Right ventricle myocardium superior (tissue), 1 donor: Measurements from ENCODE around the gene ZFP14. TPM values are rescaled to one million over a fixed set of nuclear protein-coding genes. Genes with fewer than 3 reads are reported as not detected.
A peak's percentile ranks its signal among the peaks of the same experiment; 100 is the strongest.

ENCODE experiments used
- ATAC-seq: fragments of 200-7000 bp; cut with Tn5 transposase; one replicate; pipeline ENCODE4 v1.9.1; 2020; ENCODE audit warnings: mild to moderate bottlenecking; ENCODE audit not compliant: poor library complexity
- DNase-seq: peaks from one replicate; pipeline ENCODE4 v3.0.0-alpha.2; 2020
- intact Hi-C: fragments of 100-400 bp; cut with DNase I; formaldehyde crosslinking; loops from one replicate; pipeline ENCODE4 v1.11.2; 2022
- long read RNA-seq: library from polyadenylated mRNA; unstranded; transcript quantifications from one replicate; pipeline ENCODE4 v2.0.0, GENCODE V29; 2021
- total RNA-seq: library from RNA; stranded (reverse); fragmentation: NEBNext Ultra II Directional; extraction: Animal tissue kit (Norgen Biotek cat#: 25700); gene quantifications from one replicate; pipeline ENCODE4 v1.2.1, GENCODE V29; 2021
- donor health status: DM: no; HTN: yes; CAD: no; lungs with severe emphysema.

The ZFP14 gene
- 2.6 TPM for total RNA-seq
- long read RNA-seq, full-length matches to known transcripts, result 2 of 3 reads
- long read RNA-seq, partial matches to known transcripts, result 1 of 3 reads
- long read RNA-seq, other reads (novel, unspliced or antisense), result 0 of 3 reads

DNA sequence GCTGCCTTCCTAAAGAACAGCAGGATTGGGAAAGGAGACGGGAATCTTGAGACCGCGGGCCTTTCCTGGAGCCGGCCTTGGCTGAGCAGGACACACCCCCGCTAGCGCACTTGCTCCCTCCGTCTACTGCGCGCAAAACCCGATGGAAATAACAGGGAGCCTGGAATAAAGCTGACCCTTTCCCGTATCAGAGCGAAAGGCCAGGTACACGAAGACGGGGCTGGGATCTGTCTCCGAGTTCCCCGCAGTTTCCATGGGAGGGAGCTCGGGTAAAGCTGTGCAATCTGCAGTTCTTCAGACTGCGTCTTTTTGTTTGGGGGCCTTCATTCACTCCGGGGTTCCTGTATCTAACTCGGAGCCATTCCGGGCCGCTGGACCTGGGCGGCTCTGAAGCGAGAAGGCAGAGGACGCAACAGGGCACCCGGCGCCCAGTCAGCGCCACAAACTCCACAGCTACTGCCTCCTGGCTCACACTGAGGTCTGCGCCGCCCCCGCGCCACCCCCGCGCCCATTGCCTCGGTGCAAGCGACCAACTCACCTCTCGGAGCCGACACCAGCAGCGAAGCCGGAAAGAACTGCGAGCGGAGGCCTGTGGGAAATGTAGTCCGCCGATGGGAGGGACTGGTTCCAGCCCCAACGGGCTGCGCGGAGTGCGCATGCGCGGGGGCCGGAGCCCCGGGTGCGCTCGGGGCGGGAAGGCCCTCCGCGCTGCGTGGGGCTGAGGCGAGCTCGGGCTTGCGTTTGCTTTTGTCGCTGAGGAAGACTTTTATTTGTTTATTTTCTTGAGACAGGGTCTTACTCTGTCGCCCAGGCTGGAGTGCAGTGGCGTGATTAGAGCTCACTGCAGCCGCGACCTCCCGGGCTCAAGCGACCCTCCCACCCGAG lies at the start of gene ZFP14:
Gene ZFP14 (minus strand): TSS at position 577 of the 885 bp plus-strand sequence. CDS start 11,309 bp downstream, outside the sequence.
- intact Hi-C loops, result no loop called here
- DNase-seq, result peak; percentile 95
- peak; percentile 100 for ATAC-seq

DNA sequence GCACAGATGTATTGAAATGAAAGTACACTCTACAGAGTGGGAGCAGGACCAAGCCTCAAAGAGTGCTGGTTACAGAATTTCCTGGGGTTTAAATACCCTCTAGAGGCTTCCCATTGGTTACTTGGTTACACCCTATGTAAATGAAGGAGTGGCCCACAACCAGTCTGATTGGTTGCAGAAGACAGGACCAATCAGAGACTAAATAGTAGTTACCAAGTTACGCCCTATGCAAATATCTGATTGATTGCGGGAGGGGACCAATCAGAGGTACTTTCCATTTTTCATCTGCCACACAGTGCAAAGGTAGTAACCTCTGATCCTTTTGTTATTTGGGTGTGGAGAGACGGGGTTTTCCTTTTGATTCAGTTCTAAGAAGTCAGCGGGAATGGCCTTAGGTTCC lies 44.9 kb upstream of the ZFP14 start:
- ATAC-seq (no peak), DNase-seq (no peak)
- intact Hi-C loops, result no loop called here

DNA sequence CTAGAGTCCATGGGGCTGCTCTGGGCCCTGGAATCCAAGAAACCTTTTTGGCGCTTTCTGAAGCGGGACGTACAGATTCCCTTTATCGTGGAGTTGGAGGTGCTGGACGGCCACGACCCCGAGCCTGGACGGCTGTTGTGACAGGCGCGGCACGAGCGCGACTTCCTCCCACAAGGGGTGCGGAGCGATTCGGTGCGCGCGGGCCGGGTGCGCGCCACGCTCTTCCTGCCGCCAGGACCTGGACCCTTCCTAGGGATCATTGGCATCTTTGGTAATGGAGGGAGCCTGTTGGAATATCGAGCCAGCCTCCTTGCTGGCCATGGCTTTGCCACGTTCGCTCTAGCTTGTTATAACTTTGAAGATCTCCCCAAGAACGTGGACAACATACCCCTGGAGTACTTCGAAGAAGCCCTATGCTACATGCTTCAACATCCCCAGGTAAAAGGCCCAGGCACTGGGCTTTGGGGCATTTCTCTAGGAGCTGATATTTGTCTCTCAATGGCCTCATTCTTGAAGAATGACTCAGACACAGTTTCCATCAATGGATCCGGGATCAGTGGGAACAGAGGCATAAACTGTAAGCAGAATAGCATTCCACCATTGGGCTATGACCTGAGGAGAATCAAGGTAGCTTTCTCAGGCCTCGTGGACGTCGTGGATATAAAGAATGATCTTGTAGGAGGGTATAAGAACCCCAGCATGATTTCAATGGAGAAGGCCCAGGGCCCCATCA lies 42.9 kb upstream of the ZFP14 start:
- ATAC-seq (no peak), DNase-seq (no peak)
- intact Hi-C loops, result no loop called here

DNA sequence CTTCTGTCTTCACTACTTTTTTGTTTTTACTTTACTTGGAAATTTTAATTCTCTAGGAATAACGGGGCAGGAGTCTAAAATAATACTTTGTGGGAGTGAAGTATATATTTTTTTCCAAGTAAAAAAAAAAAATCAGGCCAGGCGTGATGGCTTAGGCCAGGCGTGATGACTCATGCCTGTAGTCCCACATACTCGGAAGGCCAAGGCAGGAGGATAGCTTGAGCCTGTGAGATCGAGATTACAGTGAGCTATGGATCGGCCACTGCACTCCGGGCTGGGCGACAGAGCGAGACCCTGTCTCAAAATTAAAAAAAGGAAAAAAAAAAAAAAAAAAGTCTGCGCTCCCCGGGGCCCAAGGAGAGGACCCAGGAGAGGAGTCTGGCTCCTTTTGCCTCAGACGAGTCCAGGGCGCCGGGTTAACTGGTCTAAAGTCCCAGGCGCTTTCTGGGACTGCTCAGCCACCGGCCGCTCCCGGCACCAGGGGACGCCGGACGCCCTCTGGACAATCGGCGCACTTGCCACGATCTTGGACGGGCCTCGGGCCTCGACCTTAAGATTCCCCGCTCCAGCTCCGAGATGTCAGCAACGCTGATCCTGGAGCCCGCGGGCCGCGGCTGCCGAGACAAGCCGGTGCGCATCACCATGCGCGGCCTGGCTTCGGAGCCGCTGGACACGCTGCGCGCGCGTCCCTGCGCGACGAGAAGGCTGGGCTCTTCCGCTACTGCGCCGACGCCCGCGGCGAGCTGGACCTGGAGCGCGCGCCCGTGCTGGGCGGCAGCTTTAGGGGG lies 42.2 kb upstream of the ZFP14 start:
- ATAC-seq (peak; percentile 56), DNase-seq (peak; percentile 46)
- intact Hi-C loops, result no loop called here

DNA sequence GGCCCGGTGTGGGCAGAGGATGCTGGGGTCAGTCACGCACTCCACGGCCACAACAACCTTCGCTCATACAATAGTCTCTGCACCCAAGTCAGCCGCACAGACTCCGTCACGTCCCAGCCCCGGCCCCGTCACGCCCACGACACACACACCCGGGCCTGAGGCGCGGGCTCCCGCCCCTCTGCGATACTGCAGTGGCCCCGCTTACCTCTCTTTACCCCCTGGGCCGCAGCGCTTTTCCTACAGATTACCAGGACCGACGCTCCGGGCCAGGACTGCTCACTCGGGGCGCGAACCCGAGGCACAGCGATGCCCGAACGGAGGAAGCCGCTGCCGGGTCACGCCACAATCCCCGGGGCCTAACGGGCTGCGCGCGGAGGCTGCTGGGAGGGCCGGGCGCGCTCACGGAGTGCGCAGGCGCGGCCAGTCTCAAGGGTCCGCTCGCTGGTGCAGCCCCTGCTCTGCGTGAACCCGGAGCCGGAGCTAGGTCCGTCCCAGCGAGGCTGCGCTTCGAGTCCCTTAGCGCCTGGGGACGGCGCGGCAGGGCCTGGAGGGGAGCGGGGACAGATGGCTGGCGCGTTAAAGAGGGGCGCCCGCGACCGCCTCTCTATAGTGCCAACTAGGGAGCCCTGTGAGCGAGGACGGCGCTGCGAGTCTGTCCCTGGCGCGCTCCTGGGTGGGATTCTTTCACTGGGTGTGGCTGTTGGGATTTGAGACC lies 39.4 kb upstream of the ZFP14 start, which contains the start of gene ZFP82:
Gene ZFP82 (minus strand): TSS at position 358 of the 715 bp plus-strand sequence. CDS start 8,855 bp downstream, outside the sequence.
- intact Hi-C loops, result no loop called here
- peak; percentile 99 for ATAC-seq

DNA sequence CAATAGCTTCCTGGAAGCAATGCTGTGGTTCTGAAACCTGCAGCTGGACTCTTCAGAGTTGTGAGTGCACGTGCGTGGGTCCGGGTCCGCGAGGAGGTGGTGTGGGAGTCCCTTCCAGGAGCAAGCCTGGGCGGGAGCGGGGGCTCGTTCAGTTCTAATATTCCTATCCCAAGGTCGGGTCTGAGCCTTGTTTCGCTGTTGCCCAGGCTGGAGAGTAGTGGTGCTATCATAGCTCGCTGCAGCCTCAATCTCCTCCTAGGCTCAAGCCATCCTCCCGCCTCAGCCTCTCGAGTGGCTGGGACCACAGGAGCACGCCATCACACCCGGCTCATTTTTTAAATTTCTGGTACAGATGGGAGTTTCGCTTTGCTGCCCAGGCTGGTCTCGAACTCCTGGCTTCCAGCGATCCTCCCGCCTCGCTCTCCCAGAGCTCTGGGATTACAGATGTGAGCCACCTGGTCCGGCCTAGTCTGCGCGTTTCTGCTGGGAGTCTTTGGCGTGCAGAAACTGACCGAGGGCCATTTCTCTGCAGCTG lies 38.8 kb upstream of the ZFP14 start:
- ATAC-seq, result no peak
- intact Hi-C loops, result no loop called here
- DNase-seq, result no peak

More for the DNA sequence above, 39.4 kb upstream of the ZFP14 start, which contains the start of gene ZFP82:
- DNase-seq, result peak; percentile 92

DNA sequence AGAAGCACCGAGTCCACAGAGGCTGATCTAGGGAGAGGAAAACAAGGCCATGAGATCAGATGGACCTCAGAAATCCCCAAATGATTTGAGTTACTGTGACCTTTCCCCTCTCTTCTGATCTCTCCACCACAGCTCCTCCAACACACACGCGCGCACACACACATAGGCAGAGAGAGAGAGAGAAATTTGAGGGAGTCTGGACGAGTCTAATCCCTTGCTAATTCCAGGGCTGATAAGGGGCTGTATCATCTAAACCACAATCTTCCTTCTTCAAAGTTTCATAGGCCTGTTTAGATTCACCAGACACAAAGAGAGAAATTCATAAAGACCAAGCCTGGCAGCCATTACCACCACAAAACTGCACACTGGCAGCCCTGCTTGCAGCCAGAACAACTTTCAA lies 30.8 kb upstream of the ZFP14 start:
- no peak for ATAC-seq
- intact Hi-C loops, result no loop called here

DNA sequence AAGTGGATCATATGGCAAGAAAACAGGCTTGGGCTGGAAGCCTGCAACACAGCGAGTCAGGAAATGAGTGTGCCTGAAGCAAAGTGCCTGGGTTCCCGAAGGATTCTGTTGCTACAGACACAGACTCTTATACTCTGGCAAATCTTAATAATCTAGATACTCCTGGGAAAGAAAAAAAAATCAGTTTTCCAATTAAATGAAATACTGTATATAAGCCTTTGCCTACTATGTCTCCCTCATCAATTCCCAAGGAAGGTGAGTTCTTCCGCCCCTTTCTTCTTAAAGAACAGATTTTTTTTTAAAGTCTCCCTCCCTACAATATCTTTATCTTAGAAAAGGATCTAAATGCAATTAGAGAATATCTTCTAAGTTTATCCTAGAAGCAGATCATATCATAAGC lies 29.1 kb upstream of the ZFP14 start:
- intact Hi-C loops, result no loop called here
- ATAC-seq, result no peak

More for the DNA sequence above, 30.8 kb upstream of the ZFP14 start:
- no peak for DNase-seq

DNA sequence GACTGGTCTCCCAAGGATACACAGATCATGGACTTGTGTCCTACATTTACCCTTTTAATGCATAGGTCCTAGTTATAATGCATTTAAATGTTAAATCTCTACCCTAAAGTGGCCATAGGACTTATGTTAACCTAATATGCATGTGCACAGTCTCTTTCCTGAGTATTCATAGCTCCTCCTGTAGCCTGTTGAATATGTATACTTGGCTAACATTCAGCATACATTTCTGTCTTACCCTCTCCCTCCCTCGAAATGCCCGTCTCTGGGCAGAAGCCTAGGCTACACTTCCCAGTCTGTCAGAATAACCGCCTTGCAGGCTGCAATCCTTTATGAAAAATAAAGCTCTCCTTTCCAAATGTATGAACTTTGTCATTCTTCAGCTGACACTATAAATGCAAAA lies 25.5 kb upstream of the ZFP14 start:
- ATAC-seq (no peak), DNase-seq (no peak)
- intact Hi-C loops, result no loop called here

More for the DNA sequence above, 29.1 kb upstream of the ZFP14 start:
- DNase-seq, result no peak

DNA sequence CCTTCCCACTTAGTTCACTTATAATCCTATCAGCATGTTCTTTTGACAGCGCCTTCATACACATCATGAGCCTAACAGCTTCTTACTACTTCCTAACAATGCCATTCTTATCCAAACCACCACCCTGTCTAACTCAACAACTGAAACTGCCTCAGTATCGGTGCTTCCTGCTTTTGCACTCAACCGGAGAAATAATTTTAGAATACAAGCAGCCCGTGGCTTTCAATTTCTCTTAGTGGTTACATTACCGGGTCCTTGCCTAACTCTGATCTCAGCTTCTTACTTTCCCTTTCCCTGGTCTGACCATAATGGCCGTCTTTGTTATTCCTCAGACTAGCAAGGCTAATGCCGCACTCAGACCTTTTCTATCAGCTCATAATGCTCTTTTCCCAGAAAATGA lies 22.5 kb upstream of the ZFP14 start:
- ATAC-seq, result no peak
- no peak for DNase-seq
- intact Hi-C loops, result no loop called here

DNA sequence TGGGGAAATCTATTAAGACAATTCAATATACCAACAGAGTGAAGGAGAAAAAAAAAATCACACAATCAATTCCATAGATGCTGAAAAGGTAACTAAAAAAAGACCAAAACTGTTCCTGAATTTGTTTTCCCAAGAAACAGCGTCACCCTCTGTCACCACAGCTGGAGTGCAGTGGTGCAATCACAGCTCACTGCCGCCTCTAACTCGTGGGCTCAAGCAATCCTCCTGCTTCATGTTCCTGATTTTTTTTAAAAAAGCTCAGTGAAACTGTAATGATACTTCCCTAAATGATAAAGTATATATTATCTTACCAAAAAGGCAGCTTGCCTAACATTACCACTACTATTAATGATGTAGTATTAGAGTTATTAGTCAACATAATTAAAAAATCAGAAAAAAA lies 19.6 kb upstream of the ZFP14 start:
- intact Hi-C loops, result no loop called here
- ATAC-seq, result no peak
- no peak for DNase-seq

DNA sequence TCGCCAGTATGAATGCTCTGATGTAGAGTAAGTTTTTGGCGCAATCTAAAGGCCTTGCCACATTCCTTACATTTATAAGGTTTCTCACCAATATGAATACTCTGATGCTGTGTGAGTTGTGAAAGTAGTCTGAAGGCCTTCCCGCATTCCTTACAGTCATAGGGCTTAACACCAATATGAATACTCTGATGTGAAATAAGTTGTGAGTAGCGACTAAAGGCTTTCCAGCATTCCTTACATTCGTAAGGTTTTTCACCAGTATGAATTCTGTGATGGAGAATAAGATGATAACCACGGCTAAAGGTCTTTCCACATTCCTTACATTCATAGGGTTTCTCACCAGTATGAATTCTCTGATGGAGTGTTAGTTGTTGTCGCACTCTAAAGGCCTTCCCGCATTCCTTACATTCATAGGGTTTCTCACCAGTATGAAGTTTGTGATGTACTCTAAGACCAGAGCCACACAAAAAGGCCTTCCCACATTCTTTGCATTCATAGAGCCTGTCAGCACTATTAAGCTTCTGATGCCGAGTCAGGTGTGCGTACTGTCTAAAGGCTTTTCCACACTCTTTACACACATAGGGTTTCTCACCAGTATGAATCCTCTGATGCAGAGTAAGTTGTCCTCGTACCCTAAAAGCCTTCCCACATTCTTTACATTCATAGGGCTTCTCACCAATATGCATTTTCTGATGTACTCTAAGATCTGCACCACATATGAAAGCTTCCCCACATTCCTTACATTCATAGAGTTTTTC lies 14.1 kb upstream of the ZFP14 start:
- intact Hi-C loops, result no loop called here
- ATAC-seq (no peak), DNase-seq (no peak)

DNA sequence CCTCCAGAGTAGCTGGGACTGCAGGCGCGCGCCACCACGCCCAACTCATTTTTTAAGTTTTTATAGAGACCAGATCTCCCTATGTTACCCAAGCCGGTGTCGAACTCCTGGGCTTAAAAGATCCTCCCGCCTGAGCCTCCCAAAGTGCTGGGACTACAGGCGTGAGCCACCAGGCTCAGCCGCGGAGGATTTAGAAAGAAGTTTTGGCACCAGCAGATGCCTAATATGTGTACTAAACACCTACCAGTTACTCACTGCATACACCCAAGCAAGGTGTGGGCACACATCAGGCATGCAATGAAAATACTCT lies 464 bp upstream of the ZFP14 start:
- ATAC-seq (no peak), DNase-seq (no peak)
- intact Hi-C loops, result no loop called here

DNA sequence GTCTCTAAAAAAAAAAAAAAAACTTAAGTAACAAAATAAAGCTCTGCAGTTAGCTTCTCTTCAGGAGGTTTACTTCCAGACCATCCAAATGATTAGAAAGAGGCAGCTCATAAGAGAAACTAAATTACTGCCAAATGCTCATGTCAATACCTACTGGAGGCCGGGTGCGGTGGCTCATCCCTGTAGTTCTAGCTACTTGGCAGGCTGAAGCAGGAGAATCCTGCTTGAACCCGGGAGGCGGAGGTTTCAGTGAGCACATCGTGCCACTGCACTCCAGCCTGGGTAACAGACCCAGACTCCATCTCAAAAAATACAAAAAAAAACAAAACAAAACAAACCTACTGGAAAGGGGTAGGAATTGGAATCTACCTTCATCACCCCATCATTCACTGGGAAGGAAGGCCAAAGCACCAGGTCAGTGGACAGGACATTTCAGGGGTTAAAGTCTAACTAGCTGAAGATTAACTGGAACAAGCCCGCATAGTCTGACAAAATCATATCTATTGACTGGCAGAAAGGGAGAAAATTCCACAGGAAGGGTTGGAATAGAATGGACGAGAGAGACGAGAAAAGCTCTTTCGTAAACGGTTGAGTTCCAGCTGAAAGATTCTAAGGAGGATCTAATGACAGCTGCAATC lies 1.3 kb downstream of the ZFP14 start:
- ATAC-seq (no peak), DNase-seq (no peak)
- intact Hi-C loops, result no loop called here

DNA sequence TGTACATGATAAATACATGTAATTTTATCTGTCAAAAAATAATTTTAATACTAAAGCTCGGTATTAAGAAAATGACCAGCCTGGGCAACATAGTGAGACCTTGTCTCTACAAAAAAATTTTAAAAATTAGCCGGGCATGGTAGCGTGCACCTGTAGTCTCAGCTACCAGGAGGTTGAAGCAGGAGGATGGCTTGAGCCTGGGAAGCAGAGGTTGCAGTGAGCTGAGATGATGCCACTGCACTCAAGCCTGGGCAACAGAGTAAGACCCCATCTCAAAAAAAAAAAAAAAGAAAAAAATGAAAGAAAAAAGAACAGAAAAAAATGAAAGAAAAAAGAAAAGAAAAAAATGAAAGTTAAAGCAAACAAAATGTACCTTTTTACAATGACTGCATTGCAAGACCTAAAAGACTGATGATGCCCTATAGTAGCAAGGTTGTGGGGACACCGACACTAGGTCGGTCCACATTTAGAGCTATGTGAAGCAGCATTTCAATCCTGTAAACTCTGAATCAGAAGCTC lies 5.3 kb downstream of the ZFP14 start:
- ATAC-seq (no peak), DNase-seq (no peak)
- intact Hi-C loops, result no loop called here

DNA sequence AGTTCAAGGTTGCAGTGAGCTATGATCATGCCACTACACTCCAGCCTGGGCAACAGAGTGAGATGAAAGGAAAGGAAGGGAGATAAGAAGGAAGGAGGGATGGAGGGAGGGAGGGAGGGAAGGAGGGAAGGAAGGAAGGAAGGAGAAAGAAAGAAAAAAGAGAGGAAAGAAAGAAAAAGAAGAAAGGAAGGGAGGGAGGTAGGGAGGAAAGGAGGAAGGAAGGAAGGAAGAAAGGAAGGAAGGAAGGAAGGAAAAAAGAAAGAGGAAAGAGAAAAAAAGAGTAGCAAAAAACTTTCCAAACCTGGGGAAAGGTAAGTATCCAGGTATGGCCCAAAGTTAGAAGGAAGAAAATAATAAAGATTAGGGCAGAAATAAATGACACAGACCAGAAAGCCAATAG lies 7.1 kb downstream of the ZFP14 start:
- no peak for ATAC-seq
- intact Hi-C loops, result no loop called here

DNA sequence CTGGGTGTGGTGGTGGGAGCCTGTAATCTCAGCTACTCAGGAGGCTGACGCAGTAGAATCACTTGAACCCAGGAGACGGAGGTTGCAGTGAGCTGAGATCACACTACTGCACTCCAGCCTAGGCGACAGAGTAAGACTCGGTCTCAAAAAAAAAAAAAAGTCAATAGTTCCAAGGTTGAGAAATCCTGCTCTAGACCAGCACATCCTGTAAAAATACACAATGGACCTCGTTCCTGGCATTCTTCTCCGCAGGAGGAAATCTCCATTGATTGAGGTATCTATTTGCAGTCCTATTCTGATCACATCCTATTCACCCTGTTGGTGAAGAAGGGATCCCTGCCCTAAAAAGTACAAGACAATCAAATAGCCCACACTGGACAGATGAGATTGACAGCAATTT lies 15.2 kb downstream of the ZFP14 start:
- ATAC-seq (no peak), DNase-seq (no peak)
- intact Hi-C loops, result no loop called here

More for the DNA sequence above, 7.1 kb downstream of the ZFP14 start:
- DNase-seq, result no peak
